IgD-negative memory B cell (primary cell): ENCODE data around the gene GPC3. TPM values are rescaled to one million over a fixed set of nuclear protein-coding genes. Genes with fewer than 3 reads are reported as not detected.
"Not testable (repeated sequence)": the region's sequence is repeated elsewhere in the genome, so short reads cannot be mapped to it uniquely, and the experiment has no call there.

ENCODE experiments used
- H3K27ac Mint-ChIP-seq, 3 donors: one replicate each; pipeline ENCODE4 v1.8.0; 2020 to 2022; ENCODE audit warnings: mild to moderate bottlenecking in 3 of 3, mixed read lengths in 3 of 3, moderate library complexity in 1 of 3
- H3K27me3 Mint-ChIP-seq: one replicate; pipeline ENCODE4 v1.8.0; 2021; ENCODE audit warnings: mixed read lengths
- H3K36me3 Mint-ChIP-seq: one replicate; pipeline ENCODE4 v1.8.0; 2020; ENCODE audit warnings: mild to moderate bottlenecking, mixed read lengths
- H3K4me1 Mint-ChIP-seq, 3 donors: one replicate each; pipeline ENCODE4 v1.8.0; 2020 to 2022; ENCODE audit warnings: mixed read lengths in 3 of 3, mild to moderate bottlenecking in 1 of 3
- H3K4me3 Mint-ChIP-seq, 4 donors: one replicate each; pipeline ENCODE4 v1.8.0; 2020 to 2022; ENCODE audit warnings: mild to moderate bottlenecking in 4 of 4, mixed read lengths in 4 of 4, moderate library complexity in 3 of 4
- H3K9me3 Mint-ChIP-seq, 3 donors: one replicate each; pipeline ENCODE4 v1.8.0; 2020 to 2021; ENCODE audit warnings: mixed read lengths in 3 of 3, mild to moderate bottlenecking in 1 of 3
- polyA plus RNA-seq: library from polyadenylated mRNA; unstranded; fragments of 300-500 nt; fragmentation: Illumina TruSeq; gene quantifications from one replicate; pipeline ENCODE4 v1.2.3, GENCODE V29; 2021

GPC3 gene
- polyA plus RNA-seq, 1 donor from 2014 or later, result 0.10 TPM

DNA sequence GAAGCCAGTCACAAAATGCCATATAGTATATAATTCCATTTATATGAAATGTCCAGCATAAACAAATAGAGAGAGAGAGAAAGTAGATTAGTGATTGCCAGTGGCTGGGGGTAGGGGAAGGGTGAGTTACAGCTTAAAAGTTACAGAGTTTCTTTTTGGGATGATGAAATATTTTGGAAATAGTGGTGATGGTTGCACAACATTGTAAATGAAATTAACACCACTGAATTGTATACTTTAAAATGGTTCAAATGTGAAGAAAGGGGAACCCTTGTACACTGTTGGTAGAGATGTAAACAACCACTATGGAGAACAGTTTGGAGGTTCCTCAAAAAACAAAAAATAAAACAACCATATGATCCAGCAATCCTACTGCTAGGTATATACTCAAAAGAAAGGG is 439.0 kb downstream of the GPC3 start:
- no peaks in the 10 kb centered on the region for H3K27me3 Mint-ChIP-seq
- no peaks in the 10 kb centered on the region for H3K4me1 Mint-ChIP-seq
- no peak overlapping the region for H3K27ac Mint-ChIP-seq
- H3K4me3 Mint-ChIP-seq, result no peak overlapping the region
- no peaks in the 10 kb centered on the region for H3K36me3 Mint-ChIP-seq
- peaks cover 0 to 8% (median 0%) of the 10 kb centered on the region in 3 donors for H3K9me3 Mint-ChIP-seq

DNA sequence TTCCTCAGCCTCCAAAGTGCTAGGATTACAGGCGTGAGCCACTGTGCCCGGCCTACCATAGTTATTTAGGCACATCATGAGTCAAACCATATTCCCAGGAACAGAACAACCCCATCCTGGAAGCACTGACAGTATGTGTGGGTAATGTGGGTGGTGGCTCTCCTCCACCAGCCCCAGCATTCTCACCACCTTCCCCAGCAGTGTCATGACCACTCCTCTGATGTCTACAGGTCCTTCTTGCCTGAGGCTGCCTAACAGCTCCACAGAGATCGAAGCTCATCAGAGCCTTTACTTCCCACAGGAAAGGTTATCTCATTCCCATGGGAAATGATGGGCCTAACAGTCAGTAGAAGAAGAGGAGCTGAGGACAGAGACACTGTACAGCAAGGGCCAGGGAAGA is 440.6 kb downstream of the GPC3 start:
- H3K27ac Mint-ChIP-seq, result no peak overlapping the region
- H3K4me1 Mint-ChIP-seq, result no peaks in the 10 kb centered on the region
- peak overlapping the region in 1 of 4 donors; percentile 80 for H3K4me3 Mint-ChIP-seq
- no peaks in the 10 kb centered on the region for H3K36me3 Mint-ChIP-seq
- H3K27me3 Mint-ChIP-seq, result no peaks in the 10 kb centered on the region
- peaks cover 0 to 8% (median 0%) of the 10 kb centered on the region in 3 donors for H3K9me3 Mint-ChIP-seq

DNA sequence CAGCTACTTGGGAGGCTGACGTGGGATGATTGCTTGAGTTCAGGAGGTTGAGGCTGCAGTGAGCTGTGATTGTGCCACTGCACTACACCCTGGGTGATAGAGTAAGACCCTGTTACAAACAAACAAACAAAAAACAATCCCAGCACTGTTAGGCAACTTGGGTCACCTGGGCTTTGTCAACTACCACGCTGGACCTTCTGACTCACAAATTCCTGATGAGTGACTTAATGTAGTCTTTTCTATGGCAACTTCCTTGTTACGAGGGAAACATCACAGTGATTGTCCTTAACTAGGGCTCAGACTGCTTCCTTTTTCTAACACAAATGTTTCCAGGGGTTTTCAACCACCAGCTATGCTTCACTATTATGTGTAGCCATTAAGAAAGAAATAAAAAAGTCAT is 441.3 kb downstream of the GPC3 start:
- Mint-ChIP-seq H3K36me3 (no peaks in the 10 kb centered on the region), H3K4me1 (no peaks in the 10 kb centered on the region), H3K9me3 (peaks cover 0 to 8% (median 0%) of the 10 kb centered on the region in 3 donors), H3K27me3 (no peaks in the 10 kb centered on the region), H3K27ac (no peak overlapping the region), H3K4me3 (no peak overlapping the region)

DNA sequence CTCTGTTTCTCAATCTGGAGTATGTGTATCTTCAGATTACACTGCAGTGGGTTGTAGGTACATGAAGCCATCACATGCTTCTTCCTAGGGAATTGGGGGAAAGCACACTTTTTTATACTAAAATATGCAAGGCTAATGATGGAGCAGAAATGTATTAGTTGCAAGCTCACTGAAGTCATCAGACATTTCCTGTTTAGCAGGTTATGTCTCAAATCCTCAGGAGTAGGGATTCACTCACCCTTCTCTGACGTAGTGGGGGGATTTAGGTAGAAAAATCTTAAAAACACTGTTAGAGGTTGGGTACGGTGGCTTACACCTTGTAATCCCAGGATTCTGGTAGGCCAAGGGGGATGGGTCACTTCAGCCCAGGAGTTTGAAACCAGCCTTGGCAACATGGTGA is 441.7 kb downstream of the GPC3 start:
- Mint-ChIP-seq H3K27me3 (no peaks in the 10 kb centered on the region), H3K9me3 (peaks cover 0 to 7% (median 0%) of the 10 kb centered on the region in 3 donors), H3K36me3 (no peaks in the 10 kb centered on the region), H3K27ac (no peak overlapping the region), H3K4me1 (no peaks in the 10 kb centered on the region), H3K4me3 (no peak overlapping the region)

DNA sequence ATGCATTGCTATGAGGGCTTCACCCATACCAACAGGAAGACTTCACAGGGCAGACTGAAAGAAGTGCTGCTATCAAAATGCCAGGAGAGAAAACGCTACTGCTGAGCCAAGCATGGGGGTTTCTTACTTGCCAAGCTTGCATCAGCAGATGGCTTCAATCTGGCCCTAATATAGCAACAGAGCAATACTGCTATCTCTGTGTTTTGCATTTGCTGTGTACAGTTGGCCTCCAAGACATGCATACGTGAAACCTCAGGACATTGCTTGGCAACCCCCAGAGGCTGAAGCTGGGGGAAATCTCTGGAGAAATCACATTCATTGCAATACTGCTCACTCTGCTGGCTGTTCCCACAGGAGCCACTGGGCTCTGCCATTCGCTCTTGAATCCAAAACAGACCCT is 442.9 kb downstream of the GPC3 start:
- Mint-ChIP-seq H3K9me3 (peaks cover 0 to 5% (median 0%) of the 10 kb centered on the region in 3 donors), H3K27me3 (no peaks in the 10 kb centered on the region), H3K36me3 (no peaks in the 10 kb centered on the region), H3K27ac (no peak overlapping the region), H3K4me3 (no peak overlapping the region), H3K4me1 (no peaks in the 10 kb centered on the region)

DNA sequence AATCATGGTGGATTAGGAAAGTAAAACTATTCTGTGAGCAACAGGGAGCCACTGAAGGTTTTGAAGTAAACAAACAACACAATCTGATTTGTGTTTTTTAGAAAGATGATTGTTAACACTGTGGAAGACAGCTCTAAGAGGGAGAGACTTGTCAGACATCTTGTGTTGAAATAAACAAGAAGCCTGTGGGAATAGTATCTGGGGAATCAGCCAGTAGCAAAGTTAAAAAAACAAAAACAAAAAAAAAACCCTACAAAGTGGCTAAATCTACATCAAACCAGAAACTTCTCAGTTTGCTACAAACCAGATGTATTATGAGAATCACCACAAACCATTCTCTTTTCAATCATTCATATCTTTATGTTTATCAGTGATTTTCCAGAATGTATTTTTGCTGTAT is 444.4 kb downstream of the GPC3 start:
- H3K9me3 Mint-ChIP-seq, result peaks cover 0 to 4% (median 0%) of the 10 kb centered on the region in 3 donors
- no peak overlapping the region for H3K27ac Mint-ChIP-seq
- H3K4me3 Mint-ChIP-seq, result no peak overlapping the region
- peaks cover 3% of the 10 kb centered on the region for H3K27me3 Mint-ChIP-seq
- no peaks in the 10 kb centered on the region for H3K36me3 Mint-ChIP-seq
- H3K4me1 Mint-ChIP-seq, result no peaks in the 10 kb centered on the region

DNA sequence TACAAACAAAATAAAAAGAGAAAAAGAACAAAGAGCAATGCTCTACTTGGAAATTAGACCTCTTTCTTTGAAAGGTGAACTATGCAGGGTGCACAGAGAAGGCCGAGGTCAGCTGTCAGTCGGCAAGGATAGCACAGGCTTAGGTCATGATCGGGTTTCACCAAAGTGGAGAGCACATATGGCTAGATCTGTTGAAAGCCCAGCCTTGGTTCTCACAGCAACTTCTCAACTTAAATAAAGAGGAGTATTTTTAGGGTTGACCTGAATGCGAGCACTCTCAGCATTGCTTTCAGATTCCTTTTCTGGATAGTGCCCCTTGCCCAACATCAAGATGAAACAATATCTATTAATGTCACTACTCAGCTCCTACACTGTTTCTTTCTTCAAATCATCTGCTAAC is 447.2 kb downstream of the GPC3 start:
- Mint-ChIP-seq H3K36me3 (no peaks in the 10 kb centered on the region), H3K27ac (no peak overlapping the region), H3K4me1 (no peaks in the 10 kb centered on the region), H3K27me3 (peaks cover 5% of the 10 kb centered on the region), H3K9me3 (peaks cover 0 to 1% (median 0%) of the 10 kb centered on the region in 3 donors), H3K4me3 (no peak overlapping the region)

DNA sequence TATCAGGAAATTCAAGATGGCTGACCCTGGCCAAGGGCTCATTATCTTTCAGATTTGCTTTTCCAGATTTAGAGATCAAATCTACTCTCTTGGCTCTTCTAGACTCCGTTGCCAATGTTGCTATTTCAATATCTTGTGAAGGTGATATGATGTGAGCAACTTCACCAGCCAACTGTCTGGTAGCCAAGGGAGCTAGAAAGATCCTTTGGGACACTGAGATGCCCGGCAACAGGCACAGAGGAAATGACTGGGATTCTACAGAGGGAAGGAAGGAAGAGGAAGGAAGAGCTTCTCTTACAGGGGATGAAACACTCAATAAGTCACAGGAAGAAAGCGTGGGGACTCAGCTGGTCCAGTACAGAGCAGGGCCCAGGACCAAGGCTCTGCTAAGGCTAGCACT is 448.3 kb downstream of the GPC3 start:
- Mint-ChIP-seq H3K27me3 (peaks cover 5% of the 10 kb centered on the region), H3K4me1 (no peaks in the 10 kb centered on the region), H3K9me3 (peaks cover 0 to 1% (median 0%) of the 10 kb centered on the region in 3 donors), H3K36me3 (no peaks in the 10 kb centered on the region), H3K27ac (no peak overlapping the region), H3K4me3 (no peak overlapping the region)

DNA sequence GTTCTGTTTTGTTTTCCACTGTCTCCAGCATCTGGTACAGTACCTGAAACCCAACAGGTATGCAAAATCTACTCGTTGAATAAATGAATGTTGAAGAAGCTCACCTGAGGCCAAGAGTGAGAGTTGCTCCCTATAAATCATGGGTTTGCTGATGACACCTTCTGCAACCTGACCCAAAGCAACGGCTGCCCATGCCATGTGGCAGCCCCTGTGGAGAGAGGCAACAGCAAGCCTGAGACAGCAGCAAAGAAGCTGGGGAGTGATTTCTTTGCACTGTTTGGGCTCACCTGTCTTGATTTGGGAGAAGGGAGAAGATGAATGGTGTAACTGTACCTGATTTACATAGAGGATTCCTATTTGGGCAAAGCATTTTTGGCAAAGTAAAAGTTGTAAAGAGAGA is 450.3 kb downstream of the GPC3 start:
- H3K27me3 Mint-ChIP-seq, result peaks cover 5% of the 10 kb centered on the region
- no peak overlapping the region for H3K27ac Mint-ChIP-seq
- no peaks in the 10 kb centered on the region for H3K4me1 Mint-ChIP-seq
- H3K9me3 Mint-ChIP-seq, result peaks cover 0 to 1% (median 0%) of the 10 kb centered on the region in 3 donors
- no peak overlapping the region for H3K4me3 Mint-ChIP-seq
- H3K36me3 Mint-ChIP-seq, result no peaks in the 10 kb centered on the region

DNA sequence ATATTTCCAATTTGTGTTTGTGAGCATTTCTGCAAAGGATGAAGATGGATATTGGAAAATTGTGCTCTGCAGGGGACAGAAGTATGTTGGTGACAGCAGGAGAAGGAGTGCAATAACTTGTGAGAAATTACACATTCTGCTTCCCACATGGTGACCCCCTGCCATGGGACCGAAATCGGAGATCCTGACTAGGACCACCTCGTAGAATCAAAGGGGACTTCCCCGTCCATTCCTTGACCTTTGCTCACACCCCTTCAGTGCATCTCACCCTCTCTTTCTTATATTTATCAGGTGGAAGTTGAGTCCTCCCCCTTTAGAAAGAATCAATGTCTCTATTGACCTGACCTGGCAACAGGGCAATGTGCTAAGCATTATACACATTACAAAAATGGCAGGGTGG is 451.2 kb downstream of the GPC3 start:
- H3K27me3 Mint-ChIP-seq, result peaks cover 5% of the 10 kb centered on the region
- H3K36me3 Mint-ChIP-seq, result no peaks in the 10 kb centered on the region
- no peaks in the 10 kb centered on the region for H3K4me1 Mint-ChIP-seq
- peaks cover 0 to 1% (median 0%) of the 10 kb centered on the region in 3 donors for H3K9me3 Mint-ChIP-seq
- H3K4me3 Mint-ChIP-seq, result no peak overlapping the region
- no peak overlapping the region for H3K27ac Mint-ChIP-seq

DNA sequence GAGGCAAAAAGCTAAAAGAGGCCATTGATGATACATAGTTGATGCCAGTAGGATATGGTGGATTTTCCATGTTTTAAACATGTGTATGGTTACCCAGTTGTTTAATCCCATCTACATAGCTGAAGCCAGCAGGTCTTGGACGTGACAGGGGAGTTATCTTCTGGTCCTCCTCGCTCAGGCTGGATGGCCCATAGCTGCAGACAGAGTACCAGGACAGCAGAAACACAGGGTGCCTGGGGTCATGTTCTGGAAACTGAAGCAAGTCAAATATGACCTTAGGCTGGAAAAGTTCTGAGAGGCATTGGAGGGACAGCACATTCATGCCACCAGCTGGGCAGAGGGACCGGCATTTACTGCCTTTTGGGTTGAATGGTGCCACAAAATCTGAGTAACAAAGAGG is 452.1 kb downstream of the GPC3 start:
- Mint-ChIP-seq H3K36me3 (no peaks in the 10 kb centered on the region), H3K4me3 (no peak overlapping the region), H3K27me3 (peaks cover 5% of the 10 kb centered on the region), H3K27ac (no peak overlapping the region), H3K4me1 (no peaks in the 10 kb centered on the region), H3K9me3 (peaks cover 0 to 1% (median 0%) of the 10 kb centered on the region in 3 donors)

DNA sequence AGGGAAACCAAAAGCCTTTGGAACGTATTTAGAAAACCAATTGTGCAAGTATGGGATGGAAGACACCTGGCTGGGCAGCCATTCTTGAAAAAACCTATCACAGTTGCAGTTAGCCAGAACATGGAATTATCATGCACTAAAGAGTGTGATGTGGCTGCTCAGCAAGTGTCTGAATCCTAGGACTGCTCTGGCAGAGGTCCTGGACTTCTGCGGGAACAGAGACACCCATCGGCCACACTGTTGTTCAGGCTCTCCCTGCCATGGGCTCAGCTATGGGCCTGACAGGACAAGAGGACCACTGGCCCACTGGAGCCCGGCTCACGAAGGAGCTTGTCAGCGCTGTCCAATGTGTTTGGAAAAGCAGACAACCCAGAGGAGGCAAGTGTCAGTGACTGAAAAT is 454.4 kb downstream of the GPC3 start:
- no peaks in the 10 kb centered on the region for H3K9me3 Mint-ChIP-seq
- peaks cover 2% of the 10 kb centered on the region for H3K27me3 Mint-ChIP-seq
- no peaks in the 10 kb centered on the region for H3K36me3 Mint-ChIP-seq
- no peak overlapping the region for H3K4me3 Mint-ChIP-seq
- H3K27ac Mint-ChIP-seq, result no peak overlapping the region
- H3K4me1 Mint-ChIP-seq, result no peaks in the 10 kb centered on the region

DNA sequence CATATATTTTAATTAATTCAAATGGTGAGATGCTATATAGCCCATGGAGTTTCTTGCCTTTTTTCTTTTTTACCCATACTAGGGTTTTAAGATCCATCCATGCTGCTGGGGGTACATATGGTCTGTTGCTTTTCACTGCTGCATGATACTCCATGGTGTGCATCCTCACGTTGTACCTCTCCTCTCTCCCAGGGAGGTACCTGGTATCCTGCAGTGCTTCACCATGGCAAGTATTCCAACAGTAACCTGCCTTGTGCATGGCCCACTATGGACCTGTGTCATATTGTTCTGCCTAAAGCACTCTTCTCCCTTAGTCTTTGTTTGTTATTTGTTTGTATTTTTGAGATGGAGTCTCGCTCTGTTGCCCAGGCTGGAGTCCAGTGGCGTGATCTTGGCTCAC is 455.8 kb downstream of the GPC3 start:
- Mint-ChIP-seq H3K4me3 (no peak overlapping the region), H3K4me1 (no peaks in the 10 kb centered on the region), H3K27me3 (no peaks in the 10 kb centered on the region), H3K27ac (no peak overlapping the region), H3K36me3 (no peaks in the 10 kb centered on the region), H3K9me3 (no peaks in the 10 kb centered on the region)

DNA sequence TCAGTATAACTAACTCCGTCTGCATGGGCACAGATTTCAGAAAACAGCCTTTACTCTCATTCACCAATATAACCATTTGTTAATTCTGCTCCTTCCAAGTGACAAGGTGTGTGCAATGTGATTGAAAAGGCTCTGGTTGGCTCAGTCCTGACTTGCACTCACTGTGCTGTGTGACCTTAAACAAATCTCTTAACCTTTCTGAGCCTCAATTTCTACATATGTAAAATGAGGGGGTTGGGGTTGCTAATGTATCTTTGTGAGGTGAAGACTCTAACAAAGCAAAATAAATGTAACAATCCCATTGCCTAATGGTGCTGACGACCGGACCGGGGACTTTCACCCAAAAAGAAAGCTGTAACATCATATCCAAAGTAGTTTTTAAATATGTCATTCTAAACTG is 457.6 kb downstream of the GPC3 start:
- no peaks in the 10 kb centered on the region for H3K9me3 Mint-ChIP-seq
- H3K27ac Mint-ChIP-seq, result no peak overlapping the region
- no peaks in the 10 kb centered on the region for H3K36me3 Mint-ChIP-seq
- H3K4me1 Mint-ChIP-seq, result no peaks in the 10 kb centered on the region
- H3K4me3 Mint-ChIP-seq, result no peak overlapping the region
- no peaks in the 10 kb centered on the region for H3K27me3 Mint-ChIP-seq

DNA sequence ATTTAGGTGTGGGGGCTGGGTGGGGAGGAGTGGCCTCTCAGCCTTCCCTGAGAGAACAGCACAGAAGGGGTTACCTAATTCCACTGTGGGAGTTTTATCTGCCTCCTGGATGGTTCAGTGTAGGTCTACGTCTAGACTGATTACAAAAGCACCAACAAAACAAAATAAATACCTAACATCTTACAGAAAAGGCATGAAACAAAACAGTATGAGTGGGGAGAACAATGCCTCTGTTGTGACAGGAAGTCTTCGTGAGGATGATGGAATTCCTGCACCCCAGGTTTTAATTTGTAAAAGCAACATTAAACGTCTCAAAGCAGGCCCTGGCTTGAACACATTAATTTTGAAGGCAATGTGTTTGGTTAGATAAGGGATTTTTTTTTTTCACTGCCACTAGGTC is 458.0 kb downstream of the GPC3 start:
- no peak overlapping the region for H3K4me3 Mint-ChIP-seq
- no peak overlapping the region for H3K27ac Mint-ChIP-seq
- no peaks in the 10 kb centered on the region for H3K4me1 Mint-ChIP-seq
- H3K36me3 Mint-ChIP-seq, result no peaks in the 10 kb centered on the region
- no peaks in the 10 kb centered on the region for H3K27me3 Mint-ChIP-seq
- no peaks in the 10 kb centered on the region for H3K9me3 Mint-ChIP-seq

DNA sequence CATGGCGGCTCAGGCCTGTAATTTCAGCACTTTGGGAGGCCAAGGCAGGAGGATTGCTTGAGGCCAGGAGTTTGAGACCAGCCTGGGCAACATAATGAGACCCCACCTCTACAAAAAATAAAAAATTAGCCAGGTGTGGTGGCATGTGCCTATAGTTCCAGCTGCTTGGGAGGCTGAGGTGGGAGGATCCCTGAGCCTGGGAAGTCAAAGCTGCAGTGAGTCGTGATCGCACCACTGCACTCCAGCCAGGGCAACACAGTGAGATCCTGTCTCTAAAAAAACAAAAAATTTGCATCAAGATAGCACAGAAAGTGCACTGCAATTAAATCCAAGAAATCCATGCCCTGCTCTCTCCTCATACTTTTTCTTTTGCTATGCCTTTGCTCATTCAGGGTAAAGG is 458.6 kb downstream of the GPC3 start:
- H3K27ac Mint-ChIP-seq, H3K36me3 Mint-ChIP-seq, H3K4me3 Mint-ChIP-seq, H3K4me1 Mint-ChIP-seq, H3K27me3 Mint-ChIP-seq, H3K9me3 Mint-ChIP-seq: not testable (repeated sequence)

DNA sequence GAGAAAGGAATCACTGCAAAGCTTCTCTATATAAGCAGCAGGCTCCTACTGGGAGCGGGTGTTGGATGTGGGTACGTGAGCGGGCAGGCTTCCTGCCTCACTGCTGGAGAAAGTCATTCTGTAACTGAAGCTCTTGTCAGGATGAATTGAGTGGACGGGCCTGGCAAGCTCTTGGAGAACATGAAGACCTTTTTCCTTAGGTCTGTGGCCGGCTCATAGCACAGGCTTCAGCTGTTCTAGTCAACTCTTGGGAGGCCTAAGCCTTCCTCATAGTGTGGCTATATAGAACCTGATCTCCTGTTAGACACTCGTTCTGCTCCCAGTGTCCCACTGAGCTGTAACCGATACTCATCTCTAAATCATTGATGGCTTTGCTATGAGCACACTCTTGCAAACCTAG is 461.9 kb downstream of the GPC3 start:
- no peaks in the 10 kb centered on the region for H3K9me3 Mint-ChIP-seq
- no peaks in the 10 kb centered on the region for H3K27me3 Mint-ChIP-seq
- no peaks in the 10 kb centered on the region for H3K36me3 Mint-ChIP-seq
- H3K4me1 Mint-ChIP-seq, result no peaks in the 10 kb centered on the region
- no peak overlapping the region for H3K27ac Mint-ChIP-seq
- no peak overlapping the region for H3K4me3 Mint-ChIP-seq
